GM04503 (cell line): Measurements from ENCODE around the gene TMEM255B.
A peak's percentile ranks its signal among the peaks of the same experiment; 100 is the strongest.
"Not testable (repeated sequence)": the region's sequence is repeated elsewhere in the genome, so short reads cannot be mapped to it uniquely, and the experiment has no call there.

Experiments used
- DNase-seq: peaks from one replicate; pipeline ENCODE4 v3.0.0-alpha.2; 2012; ENCODE audit warnings: low read depth

Gene TMEM255B

DNA sequence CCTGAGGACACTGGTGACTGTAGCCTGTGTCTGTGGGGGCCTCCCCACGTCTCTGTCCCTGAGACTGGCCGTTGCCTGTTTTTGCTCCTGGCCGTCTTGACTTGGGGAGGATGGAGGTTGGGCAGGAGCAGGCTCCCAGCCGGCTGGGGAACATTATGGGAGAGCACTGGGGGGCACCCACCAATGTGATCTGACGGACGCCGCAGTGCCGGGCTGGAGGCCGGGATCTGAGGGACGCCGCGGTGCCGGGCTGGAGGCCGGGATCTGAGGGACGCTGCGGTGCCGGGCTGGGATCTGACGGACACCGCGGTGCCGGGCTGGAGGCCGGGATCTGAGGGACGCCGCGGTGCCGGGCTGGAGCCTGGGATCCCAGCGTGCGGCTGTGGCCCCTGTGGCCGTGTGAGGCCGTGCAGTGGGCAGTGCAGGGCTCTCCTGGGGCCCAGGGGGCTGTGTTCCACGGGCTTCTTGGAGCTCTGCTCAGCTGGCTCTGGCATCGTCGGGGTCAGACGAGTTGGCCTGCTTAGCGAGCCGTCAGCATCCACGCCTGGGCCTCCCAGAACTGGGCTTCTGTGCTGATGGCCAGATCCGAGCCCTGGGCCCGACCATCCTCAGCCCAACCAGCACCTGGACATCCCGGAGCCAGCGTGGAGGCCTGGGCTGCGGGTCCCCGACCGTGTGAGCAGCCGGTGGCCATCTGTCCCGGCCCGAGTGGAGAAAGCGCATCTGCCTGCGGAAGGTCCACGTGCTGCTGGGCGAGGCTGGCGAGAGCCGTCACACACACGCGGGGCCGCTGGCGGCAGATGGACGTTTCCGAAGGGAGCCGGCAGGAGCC lies 59.0 kb downstream of the TMEM255B start:
- no peak for DNase-seq

DNA sequence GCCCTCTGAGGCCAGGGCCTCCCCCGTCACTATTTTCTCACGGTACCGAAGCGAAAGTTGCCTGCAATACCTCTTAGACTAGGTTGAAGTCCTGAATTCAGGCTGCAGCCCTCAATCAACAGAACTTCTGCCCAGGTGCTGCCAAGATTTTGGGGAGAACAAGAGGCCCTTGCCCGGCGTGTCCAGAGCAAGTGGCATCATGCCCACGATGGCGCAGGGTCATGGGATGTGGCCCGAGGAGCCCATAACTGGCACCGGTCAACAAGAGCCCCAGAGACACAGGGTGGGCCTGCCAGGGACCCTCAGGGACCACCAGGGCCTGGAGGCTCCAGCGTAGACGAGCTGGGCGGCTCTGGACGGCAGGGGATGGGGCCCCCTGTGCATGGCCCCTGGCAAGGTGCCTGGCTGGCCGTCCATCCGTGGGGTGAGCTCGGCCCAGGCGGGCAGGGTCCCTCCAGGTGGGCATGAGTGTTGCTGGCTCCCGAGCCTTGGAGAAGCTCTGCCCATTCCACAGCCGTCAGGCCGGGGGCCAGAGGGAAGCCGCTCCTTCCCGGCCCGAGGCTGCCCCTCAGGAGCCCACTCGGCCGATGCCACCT lies 59.8 kb downstream of the TMEM255B start:
- DNase-seq = no peak

DNA sequence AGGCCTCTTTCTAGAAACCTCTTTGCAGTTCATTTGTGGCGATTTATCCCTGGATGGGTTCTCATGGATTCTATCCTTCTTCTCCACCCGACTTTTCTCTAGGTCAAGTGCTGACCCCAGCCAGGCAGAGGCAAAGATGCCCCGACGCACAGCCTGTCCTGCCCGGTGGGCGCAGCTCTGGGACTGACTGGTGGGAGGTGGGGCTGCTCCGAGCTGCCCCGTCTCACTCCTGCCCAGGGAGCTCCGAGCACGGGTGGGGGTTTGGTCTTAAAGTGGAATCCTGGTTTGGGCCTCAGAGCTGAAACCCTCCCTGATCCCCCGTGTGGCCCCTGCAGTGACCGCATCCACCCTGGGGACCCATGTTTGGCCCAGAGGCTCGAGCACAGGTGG lies 60.3 kb downstream of the TMEM255B start:
- no peak for DNase-seq

- DNase-seq = no peak
Observed at GRCh38 chr13:113819731-113820715, 61.0 kb downstream of the TMEM255B start.

DNA sequence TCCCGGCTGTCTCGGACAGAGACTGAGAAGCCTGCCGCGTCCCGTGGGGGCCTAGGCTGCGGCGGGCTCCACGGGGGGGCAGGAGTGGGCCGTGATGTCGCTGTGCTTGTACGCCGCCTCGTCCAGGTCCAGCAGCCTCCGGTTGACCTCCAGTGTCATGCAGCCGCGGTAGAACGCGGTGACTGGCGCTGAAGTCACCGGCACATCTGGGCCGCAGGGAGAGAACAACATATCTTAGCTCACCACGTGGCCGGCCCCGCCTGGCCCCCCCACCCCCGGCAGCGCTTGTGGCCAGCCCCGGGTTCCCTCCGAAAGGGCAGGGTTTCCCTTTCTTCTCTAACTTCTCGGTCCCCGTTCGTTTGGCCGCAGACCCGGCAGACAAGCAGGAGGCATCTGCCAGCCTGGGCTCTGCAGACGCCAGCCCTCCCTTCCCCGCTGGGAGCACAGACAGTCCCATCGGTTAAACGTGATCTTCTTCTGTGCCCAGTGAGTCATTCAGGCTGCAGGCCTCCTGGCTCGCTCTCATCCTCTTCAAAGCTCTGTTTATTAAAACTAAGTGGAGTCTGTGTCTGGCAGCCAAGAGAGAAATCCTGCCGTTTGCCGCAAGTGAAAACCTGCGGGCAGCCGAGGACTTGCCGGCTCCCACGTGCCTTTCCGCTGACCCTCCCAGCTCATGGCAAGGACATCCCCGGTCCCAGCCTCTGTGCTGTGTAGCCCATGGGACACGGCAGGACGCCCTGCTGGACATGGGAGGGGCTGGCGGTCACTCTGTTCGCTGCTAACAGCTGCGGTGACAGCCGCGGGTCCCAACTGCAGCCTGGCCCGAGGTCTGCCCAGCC lies 62.0 kb downstream of the TMEM255B start:
- peak; percentile 94 for DNase-seq

DNA sequence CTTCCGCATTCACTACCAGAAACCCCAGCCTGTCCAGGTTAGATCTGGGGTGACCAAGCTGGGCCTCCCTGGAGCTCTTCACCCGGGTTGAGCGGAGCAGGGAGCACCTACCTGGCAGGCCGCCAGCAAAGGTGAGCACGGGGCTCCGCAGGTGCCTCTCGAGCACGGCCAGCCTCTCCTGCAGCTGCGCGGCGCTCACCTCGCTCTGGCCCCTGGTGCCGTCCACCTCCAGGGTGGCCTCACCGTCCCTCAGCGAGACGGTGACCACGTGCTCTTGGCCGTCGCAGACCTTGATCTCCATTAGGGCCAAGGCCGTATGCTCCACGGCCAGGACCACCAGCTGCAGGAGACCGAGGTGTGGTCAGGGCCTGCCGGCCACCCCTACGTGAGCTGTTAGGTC lies 62.8 kb downstream of the TMEM255B start:
- DNase-seq = no peak

- DNase-seq = no peak
Observed at GRCh38 chr13:113822266-113822665, 63.2 kb downstream of the TMEM255B start.

DNA sequence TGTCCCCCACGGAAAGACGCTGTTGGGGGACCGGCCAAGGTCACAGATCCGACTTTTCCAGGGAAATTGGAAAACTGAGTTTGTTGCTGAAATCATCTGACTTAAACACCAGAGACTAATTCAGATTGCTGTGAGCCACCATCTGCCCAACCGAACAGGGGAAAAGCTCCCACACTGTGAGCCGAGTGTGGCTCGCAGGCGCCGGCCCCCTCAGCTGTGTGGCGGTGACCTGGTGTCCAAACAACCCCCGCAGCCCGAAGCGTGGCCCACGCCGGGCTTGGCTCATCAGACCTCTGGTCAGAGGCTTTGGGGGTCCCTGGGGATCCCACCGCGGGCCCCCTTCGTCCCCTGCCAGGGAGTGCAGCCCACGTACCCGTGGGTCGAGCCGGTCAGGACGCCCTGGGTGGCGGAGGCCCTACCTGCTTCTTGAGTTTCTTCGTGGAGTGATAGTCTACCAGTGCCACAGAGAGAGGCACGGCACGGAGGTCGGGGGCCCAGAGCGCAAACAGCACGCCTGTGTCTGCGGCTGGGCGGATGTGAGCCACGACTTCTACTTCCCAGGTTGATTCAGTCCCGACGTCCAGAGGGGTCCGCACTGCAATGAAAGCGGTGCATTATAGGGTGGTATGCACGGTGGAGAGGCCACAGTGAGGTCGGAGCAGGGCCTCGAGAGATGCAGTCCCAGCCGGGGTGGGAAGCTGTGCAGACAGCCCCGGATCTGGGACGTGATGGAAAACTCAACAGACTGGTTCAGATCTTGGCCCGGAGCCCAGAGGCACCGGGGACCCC lies 64.1 kb downstream of the TMEM255B start:
- DNase-seq = no peak

DNA sequence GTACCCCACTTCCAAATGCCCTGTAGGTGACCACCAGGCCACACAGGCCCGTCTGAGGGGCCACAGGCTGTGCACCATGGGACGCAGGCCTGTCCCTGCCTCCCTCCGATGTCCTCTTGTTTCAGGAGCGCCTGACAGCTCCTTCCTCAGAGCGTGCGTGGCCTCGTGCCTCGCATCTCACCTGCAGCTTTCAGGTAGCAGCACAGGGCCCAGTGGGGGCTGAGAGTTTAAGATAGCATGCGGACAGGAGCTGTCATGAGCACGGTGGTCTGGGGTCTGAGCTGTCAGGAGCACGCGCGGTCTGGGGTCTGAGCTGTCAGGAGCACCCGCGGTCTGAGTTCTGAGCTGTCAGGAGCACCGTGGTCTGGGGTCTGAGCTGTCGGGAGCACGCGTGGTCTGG lies 64.7 kb downstream of the TMEM255B start:
- DNase-seq = no peak

GRCh38 chr13:113825841-113826240 lies 66.8 kb downstream of the TMEM255B start:
- no peak for DNase-seq

GRCh38 chr13:113826446-113826845 lies 67.4 kb downstream of the TMEM255B start:
- DNase-seq = not testable (repeated sequence)

DNA sequence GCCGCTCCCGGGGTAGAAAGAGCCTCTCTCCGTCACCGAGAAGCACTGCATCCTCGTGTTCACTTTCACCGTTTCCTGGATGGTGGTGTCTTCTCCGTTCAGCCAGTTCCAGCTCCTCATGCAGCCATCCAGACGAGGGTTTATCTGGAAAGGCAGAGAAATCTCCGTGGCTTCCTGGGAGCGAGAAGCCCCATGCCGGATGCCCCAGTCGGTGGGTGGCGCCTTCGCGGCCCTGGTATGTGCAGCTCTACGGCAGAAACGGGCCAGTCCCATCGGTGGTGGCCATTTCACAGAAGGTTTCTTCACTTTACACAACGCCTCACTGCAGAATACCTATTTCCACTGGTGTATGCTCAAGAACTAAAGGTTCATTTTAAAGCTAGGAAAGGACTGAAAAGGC lies 68.0 kb downstream of the TMEM255B start:
- no peak for DNase-seq

DNA sequence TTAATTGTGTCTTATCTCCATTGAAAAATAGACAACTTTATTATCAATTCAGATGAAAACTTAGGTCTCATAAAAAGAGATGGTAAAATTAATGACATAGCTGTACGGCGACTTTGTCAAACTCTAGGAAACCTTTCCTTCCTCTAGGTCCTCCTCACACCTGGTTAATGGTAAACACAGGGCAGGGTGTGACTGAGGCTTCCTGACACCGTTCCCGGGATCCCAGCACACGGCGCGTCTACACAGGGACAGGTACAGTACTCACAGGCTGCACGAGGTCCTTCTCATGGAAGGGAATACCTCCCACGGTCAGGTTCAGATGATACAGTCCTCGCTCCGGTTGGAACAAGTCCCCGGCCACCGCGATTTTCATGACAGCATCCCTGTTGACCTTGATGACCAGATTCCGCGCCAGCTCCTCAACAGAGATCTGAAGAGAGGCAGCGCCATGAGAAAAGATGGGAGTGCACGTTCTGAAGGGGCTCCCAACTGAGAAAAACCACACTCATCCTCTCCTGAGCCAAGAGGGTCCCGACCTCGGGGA lies 69.3 kb downstream of the TMEM255B start:
- no peak for DNase-seq

DNA sequence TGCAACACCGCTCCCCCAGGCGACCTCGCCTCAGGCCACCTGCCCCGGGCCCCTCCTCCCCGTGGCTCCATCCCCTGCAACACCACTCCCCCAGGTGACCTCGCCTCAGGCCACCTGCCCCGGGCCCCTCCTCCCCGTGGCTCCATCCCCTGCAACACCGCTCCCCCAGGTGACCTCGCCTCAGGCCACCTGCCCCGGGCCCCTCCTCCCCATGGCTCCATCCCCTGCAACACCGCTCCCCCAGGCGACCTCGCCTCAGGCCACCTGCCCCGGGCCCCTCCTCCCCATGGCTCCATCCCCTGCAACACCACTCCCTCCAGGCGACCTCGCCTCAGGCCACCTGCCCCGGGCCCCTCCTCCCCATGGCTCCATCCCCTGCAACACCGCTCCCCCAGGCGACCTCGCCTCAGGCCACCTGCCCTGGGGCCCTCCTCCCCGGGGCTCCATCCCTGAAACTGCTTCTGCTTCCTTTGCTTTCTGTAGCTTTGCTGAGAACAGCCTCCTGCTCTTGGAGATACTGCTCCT lies 71.5 kb downstream of the TMEM255B start:
- DNase-seq = not testable (repeated sequence)

DNA sequence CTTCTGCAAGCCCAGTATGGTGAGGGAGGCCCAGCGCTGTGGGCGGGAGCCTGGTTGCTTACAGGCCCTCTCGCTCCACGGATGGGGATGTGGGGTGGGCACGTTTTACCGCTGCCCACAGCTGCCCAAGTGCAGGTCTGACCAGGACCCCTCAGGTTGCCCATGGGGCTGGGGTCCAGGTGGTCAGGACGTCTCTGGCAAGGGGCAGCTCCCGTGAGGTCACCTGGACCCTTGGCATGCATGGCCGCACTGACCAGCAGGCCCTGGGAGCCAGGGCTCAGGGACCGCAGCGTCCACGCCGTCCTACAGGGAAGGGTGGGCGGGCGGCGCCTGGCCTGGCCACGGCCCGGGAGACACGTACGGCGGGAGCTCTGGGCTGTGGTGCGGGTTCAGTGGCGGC lies 72.0 kb downstream of the TMEM255B start:
- no peak for DNase-seq

- DNase-seq = no peak
Observed at GRCh38 chr13:113832205-113832604, 73.2 kb downstream of the TMEM255B start.

DNA sequence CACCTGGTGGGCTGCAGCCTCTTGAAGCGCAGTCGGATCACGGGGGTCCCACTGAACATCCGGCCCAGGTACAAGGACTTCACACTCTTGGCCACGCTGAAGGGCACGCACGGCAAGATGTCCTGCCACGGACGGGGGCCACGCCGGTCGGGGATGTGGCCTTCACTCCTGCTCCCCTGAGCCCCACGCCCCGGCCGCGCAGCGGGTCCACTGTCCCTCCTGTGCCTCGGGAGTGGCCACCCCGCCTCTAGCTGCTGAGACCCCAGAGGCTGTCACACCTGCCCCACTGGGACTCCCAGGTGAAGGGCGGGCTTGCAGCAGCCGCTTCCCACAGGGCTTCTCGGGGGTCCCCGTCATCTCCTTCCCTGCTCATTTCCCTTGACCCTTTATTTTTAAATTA lies 73.6 kb downstream of the TMEM255B start:
- no peak for DNase-seq

DNA sequence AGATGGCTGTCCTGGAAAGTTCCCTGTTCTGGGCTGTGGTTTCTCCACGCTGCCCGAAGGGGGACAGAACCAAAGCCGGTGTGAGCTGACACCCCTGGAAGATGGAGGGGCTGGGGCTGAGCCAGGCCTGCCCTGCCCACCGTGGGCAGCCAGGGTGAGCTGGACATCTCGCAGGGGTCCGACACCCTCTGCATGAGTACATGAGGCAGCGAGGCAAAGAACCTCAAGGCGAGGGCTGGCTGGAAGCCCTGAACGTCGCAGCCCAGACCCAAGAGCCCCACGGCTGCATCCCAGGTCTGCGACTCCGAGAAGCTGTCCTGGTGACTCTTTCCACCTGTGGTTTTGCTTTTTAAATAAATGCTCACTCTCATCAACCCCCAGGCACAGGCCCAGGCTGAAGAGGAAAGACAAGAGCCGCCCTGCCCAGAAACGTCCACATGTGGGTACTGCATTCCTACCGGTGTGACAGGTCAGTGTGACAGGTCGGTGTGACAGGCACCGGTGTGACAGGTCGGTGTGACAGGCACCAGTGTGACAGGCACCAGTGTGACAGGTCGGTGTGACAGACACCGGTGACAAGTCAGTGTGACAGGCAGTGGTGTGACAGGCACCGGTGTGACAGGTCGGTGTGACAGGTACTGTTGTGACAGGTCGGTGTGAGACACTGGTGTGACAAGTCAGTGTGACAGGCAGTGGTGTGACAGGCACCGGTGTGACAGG lies 74.2 kb downstream of the TMEM255B start:
- no peak for DNase-seq

- DNase-seq = not testable (repeated sequence)
Observed at GRCh38 chr13:113834006-113834405, 75.0 kb downstream of the TMEM255B start.
